ENCODE measurements around the gene EGFLAM. TPM values are rescaled to one million over a fixed set of nuclear protein-coding genes. Genes with fewer than 3 reads are reported as not detected.
A peak's percentile ranks its signal among the peaks of the same experiment; 100 is the strongest.

Gene EGFLAM
- total RNA-seq, 1 donor, result 11.2 TPM

DNA sequence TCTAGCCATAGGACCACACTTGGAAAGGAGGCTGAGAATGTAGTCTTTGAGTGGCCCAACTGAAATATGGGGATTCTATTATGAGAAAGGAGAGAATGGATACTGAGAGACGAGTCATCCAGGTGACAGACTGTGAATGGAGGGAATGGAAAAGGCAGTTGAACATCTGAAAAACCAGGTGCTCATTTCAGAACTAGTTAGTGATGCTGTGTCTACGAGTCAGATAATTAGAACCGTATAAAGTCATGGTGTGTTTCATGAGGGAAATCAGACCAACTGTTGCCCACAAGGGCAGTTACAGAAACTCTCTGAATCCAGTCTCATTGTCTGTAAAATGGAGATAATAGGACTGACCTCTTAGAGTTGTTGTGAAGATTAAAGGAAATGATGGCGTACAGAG is 86.5 kb downstream of the EGFLAM start:
- Histone ChIP-seq H3K27me3 (ENCODE audit: insufficient read depth, low read length) (peaks cover 10% of the 10 kb centered on the region), H3K36me3 (ENCODE audit: insufficient read depth, low read length) (no peaks in the 10 kb centered on the region), H3K79me2 (ENCODE audit: insufficient read depth, low read length) (no peaks in the 10 kb centered on the region), H3K4me1 (ENCODE audit: insufficient read depth, low read length) (no peaks in the 10 kb centered on the region), H4K20me1 (ENCODE audit: insufficient read depth, low read length) (no peaks in the 10 kb centered on the region), H3K27ac (ENCODE audit: low read depth, low read length) (no peak overlapping the region), H3K4me2 (ENCODE audit: insufficient read depth, low read length) (no peak overlapping the region), H3K9me3 (ENCODE audit: low read depth, low read length) (no peaks in the 10 kb centered on the region), H3K4me3 (ENCODE audit: insufficient read depth, low read length) (no peak overlapping the region), H2AFZ (ENCODE audit: low read length) (no peak overlapping the region)
- DNase-seq (ENCODE audit: insufficient read length, low spot score, missing footprints), result no peak
- TF ChIP-seq, protein P1, sequence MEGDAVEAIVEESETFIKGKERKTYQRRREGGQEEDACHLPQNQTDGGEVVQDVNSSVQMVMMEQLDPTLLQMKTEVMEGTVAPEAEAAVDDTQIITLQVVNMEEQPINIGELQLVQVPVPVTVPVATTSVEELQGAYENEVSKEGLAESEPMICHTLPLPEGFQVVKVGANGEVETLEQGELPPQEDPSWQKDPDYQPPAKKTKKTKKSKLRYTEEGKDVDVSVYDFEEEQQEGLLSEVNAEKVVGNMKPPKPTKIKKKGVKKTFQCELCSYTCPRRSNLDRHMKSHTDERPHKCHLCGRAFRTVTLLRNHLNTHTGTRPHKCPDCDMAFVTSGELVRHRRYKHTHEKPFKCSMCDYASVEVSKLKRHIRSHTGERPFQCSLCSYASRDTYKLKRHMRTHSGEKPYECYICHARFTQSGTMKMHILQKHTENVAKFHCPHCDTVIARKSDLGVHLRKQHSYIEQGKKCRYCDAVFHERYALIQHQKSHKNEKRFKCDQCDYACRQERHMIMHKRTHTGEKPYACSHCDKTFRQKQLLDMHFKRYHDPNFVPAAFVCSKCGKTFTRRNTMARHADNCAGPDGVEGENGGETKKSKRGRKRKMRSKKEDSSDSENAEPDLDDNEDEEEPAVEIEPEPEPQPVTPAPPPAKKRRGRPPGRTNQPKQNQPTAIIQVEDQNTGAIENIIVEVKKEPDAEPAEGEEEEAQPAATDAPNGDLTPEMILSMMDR (IDR thresholded peaks at IDR 0.05; ENCODE audit: extremely low read depth, low read depth, low read length), result no peak

DNA sequence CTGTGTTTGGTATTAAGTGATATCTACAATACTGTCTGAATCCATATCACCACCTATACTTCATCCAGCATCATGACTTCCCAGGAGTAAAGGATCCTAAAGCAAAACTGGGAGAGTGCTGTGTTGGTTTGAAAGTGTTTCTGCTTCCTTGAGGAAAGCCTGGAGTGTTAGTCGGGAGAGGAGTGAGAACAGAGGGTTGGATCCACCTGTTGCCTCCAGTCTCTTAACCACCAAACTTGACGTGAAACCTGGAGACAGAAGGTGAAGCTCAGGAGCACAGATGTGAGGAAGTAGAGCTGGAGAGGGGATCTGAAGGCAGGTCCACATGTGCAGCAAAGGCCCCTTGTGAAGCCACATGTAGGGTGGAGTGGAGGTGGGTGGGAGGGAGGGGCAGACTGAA is 88.2 kb downstream of the EGFLAM start:
- Histone ChIP-seq H3K27ac (ENCODE audit: low read depth, low read length) (no peak overlapping the region), H3K4me1 (ENCODE audit: insufficient read depth, low read length) (no peaks in the 10 kb centered on the region), H3K4me3 (ENCODE audit: insufficient read depth, low read length) (no peak overlapping the region), H3K9me3 (ENCODE audit: low read depth, low read length) (no peaks in the 10 kb centered on the region), H4K20me1 (ENCODE audit: insufficient read depth, low read length) (no peaks in the 10 kb centered on the region), H3K36me3 (ENCODE audit: insufficient read depth, low read length) (no peaks in the 10 kb centered on the region), H3K27me3 (ENCODE audit: insufficient read depth, low read length) (peaks cover 5% of the 10 kb centered on the region), H3K4me2 (ENCODE audit: insufficient read depth, low read length) (no peak overlapping the region), H2AFZ (ENCODE audit: low read length) (no peak overlapping the region), H3K79me2 (ENCODE audit: insufficient read depth, low read length) (no peaks in the 10 kb centered on the region)
- DNase-seq (ENCODE audit: insufficient read length, low spot score, missing footprints), result no peak
- TF ChIP-seq, protein P1 (IDR thresholded peaks at IDR 0.05; ENCODE audit: extremely low read depth, low read depth, low read length), result no peak

DNA sequence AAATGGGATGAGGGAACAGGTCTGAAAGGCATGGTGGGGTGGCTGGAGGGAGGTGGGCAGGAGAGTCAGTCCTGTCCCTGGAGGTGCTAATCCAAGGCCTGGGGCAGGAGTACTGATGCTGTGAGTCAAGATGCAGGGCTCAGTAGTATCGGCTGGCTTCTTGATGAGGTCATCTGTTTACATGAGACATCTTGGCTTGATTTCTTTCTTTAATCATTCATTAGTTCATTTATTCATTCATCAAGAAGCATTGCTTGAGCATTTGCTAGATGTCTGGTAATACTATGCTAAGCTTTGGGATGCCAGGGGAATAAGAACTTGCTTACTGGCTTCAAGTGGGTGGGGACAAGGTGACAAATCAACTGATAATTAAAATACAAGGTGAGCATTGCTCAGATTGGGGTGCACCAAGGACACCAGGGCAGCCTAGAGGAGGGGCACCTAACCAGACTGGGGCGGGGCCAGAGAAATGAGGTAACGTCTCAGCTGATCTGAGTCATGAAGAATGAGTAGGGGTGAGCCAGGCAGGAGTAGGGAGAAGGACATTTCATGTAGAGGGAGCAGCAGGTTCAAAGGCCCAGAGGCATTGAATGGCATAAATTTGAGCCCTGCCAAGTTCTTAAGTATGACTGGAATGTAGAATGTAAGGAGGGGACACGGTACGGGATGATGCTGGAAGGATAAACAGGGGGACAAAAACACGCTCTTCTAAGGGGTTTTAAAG is 88.8 kb downstream of the EGFLAM start:
- DNase-seq (ENCODE audit: insufficient read length, low spot score, missing footprints), result peak; percentile 75
- H3K4me3 ChIP-seq (ENCODE audit: insufficient read depth, low read length), result no peak overlapping the region
- no peaks in the 10 kb centered on the region for H3K79me2 ChIP-seq (ENCODE audit: insufficient read depth, low read length)
- peaks cover 5% of the 10 kb centered on the region for H3K27me3 ChIP-seq (ENCODE audit: insufficient read depth, low read length)
- no peak overlapping the region for H2AFZ ChIP-seq (ENCODE audit: low read length)
- TF ChIP-seq, protein P1 (IDR thresholded peaks at IDR 0.05; ENCODE audit: extremely low read depth, low read depth, low read length), result no peak
- H3K36me3 ChIP-seq (ENCODE audit: insufficient read depth, low read length), result no peaks in the 10 kb centered on the region
- no peaks in the 10 kb centered on the region for H3K9me3 ChIP-seq (ENCODE audit: low read depth, low read length)
- no peak overlapping the region for H3K27ac ChIP-seq (ENCODE audit: low read depth, low read length)
- no peaks in the 10 kb centered on the region for H3K4me1 ChIP-seq (ENCODE audit: insufficient read depth, low read length)
- no peak overlapping the region for H3K4me2 ChIP-seq (ENCODE audit: insufficient read depth, low read length)
- H4K20me1 ChIP-seq (ENCODE audit: insufficient read depth, low read length), result no peaks in the 10 kb centered on the region

DNA sequence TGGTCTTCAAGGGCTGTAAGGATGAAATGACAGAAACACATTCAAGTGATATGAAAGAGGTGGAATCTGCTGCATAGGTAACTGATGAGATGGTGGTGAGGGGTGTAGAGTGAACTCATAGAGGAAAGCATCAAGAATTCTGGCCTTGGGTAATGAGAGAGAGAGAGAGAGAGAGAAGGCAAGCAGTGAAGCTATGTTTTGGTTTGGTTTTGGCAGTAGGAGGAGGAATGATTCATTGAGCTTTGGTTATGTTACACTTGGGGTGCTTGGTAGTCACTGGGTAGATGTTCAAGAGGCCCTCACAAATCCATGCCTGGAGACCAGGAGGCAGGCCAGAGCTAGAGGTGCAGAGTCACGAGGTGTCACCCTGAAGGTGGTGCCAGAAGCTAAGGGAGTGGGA is 89.5 kb downstream of the EGFLAM start:
- Histone ChIP-seq H3K4me2 (ENCODE audit: insufficient read depth, low read length) (no peak overlapping the region), H3K9me3 (ENCODE audit: low read depth, low read length) (no peaks in the 10 kb centered on the region)

More for the DNA sequence above, 89.5 kb downstream of the EGFLAM start:
- TF ChIP-seq, protein P1 (IDR thresholded peaks at IDR 0.05; ENCODE audit: extremely low read depth, low read depth, low read length), result no peak
- no peak overlapping the region for H3K4me3 ChIP-seq (ENCODE audit: insufficient read depth, low read length)
- H3K27ac ChIP-seq (ENCODE audit: low read depth, low read length), result no peak overlapping the region
- peak; percentile 71 for DNase-seq (ENCODE audit: insufficient read length, low spot score, missing footprints)
- H2AFZ ChIP-seq (ENCODE audit: low read length), result no peak overlapping the region
- H3K4me1 ChIP-seq (ENCODE audit: insufficient read depth, low read length), result no peaks in the 10 kb centered on the region
- no peaks in the 10 kb centered on the region for H4K20me1 ChIP-seq (ENCODE audit: insufficient read depth, low read length)
- H3K36me3 ChIP-seq (ENCODE audit: insufficient read depth, low read length), result no peaks in the 10 kb centered on the region
- H3K27me3 ChIP-seq (ENCODE audit: insufficient read depth, low read length), result peaks cover 3% of the 10 kb centered on the region
- no peaks in the 10 kb centered on the region for H3K79me2 ChIP-seq (ENCODE audit: insufficient read depth, low read length)
